Astrocyte (in vitro differentiated cells and primary cell): ENCODE measurements around the gene ZGRF1. TPM values are rescaled to one million over a fixed set of nuclear protein-coding genes. Genes with fewer than 3 reads are reported as not detected.

Experiments
- DNase-seq: peaks from one replicate; pipeline ENCODE4 v3.0.0-alpha.2; 2010; ENCODE audit warnings: low read depth
- FAIRE-seq: peaks from 2 replicates; lab custom pipeline; 2011; peaks lifted over from hg19 to GRCh38; lab: Jason Lieb, UNC
- H2AFZ ChIP-seq: 2 replicates; pipeline ENCODE4 v1.6.0; 2012; ENCODE audit warnings: low read depth, low read length, inconsistent platforms
- H3K27ac ChIP-seq: 2 replicates; pipeline ENCODE4 v1.5.1; 2011; ENCODE audit warnings: low read depth, low read length, inconsistent platforms
- H3K27me3 ChIP-seq: 2 replicates; pipeline ENCODE4 v1.6.0; 2011; ENCODE audit warnings: low read length, inconsistent platforms; ENCODE audit not compliant: insufficient read depth
- H3K36me3 ChIP-seq: 2 replicates; pipeline ENCODE4 v1.5.1; 2011; ENCODE audit warnings: low read length, inconsistent platforms; ENCODE audit not compliant: insufficient read depth
- H3K4me1 ChIP-seq: 2 replicates; pipeline ENCODE4 v1.5.1; 2011; ENCODE audit warnings: low read length, inconsistent platforms; ENCODE audit not compliant: insufficient read depth
- H3K4me2 ChIP-seq: 2 replicates; pipeline ENCODE4 v1.6.0; 2012; ENCODE audit warnings: low read length, inconsistent platforms
- H3K4me3 ChIP-seq: 2 replicates; pipeline ENCODE4 v1.5.1; 2011; ENCODE audit warnings: low read depth, mild to moderate bottlenecking, low read length, inconsistent platforms; ENCODE audit not compliant: insufficient read depth
- H3K79me2 ChIP-seq: 2 replicates; pipeline ENCODE4 v1.6.0; 2012; ENCODE audit warnings: mild to moderate bottlenecking, low read length, inconsistent platforms; ENCODE audit not compliant: insufficient read depth
- H3K9ac ChIP-seq: 2 replicates; pipeline ENCODE4 v1.6.0; 2012; ENCODE audit warnings: mild to moderate bottlenecking, low read length, inconsistent platforms
- H3K9me3 ChIP-seq: 2 replicates; pipeline ENCODE4 v1.5.1; 2012; ENCODE audit warnings: low read depth, mild to moderate bottlenecking, low read length, inconsistent platforms; ENCODE audit not compliant: insufficient read depth
- H4K20me1 ChIP-seq: 2 replicates; pipeline ENCODE4 v1.6.0; 2012; ENCODE audit warnings: low read length, inconsistent platforms; ENCODE audit not compliant: insufficient read depth
- H3K27ac Mint-ChIP-seq: one replicate; pipeline ENCODE4 v1.8.0; 2021; ENCODE audit warnings: mild to moderate bottlenecking, mixed read lengths; ENCODE audit not compliant: unreplicated experiment
- H3K27me3 Mint-ChIP-seq: one replicate; pipeline ENCODE4 v1.8.0; 2021; ENCODE audit warnings: low read depth, mixed read lengths; ENCODE audit not compliant: unreplicated experiment
- H3K36me3 Mint-ChIP-seq: one replicate; pipeline ENCODE4 v1.8.0; 2021; ENCODE audit warnings: low read depth, mixed read lengths; ENCODE audit not compliant: unreplicated experiment
- H3K4me1 Mint-ChIP-seq: one replicate; pipeline ENCODE4 v1.8.0; 2021; ENCODE audit warnings: low read depth, mixed read lengths; ENCODE audit not compliant: unreplicated experiment
- H3K4me3 Mint-ChIP-seq: one replicate; pipeline ENCODE4 v1.8.0; 2021; ENCODE audit warnings: mild to moderate bottlenecking, moderate library complexity, mixed read lengths; ENCODE audit not compliant: unreplicated experiment
- H3K9me3 Mint-ChIP-seq: one replicate; pipeline ENCODE4 v1.8.0; 2021; ENCODE audit warnings: mild to moderate bottlenecking, mixed read lengths; ENCODE audit not compliant: unreplicated experiment
- CTCF ChIP-seq: IDR thresholded peaks from 2 replicates; pipeline ENCODE4 v1.5.1; 2011; ENCODE audit warnings: low read depth, mild to moderate bottlenecking, inconsistent platforms, low read length, moderate library complexity; ENCODE audit not compliant: insufficient read depth
- EZH2 ChIP-seq: IDR thresholded peaks from 2 replicates; pipeline ENCODE4 v1.6.1; 2012; ENCODE audit warnings: mild to moderate bottlenecking, low read length, inconsistent platforms; ENCODE audit not compliant: insufficient read depth
- total RNA-seq: library from RNA; stranded (reverse); gene quantifications from 2 replicates; pipeline ENCODE4 v1.2.1, GENCODE V29; 2021

ZGRF1 gene
- total RNA-seq, 1 donor from 2014 or later, result 5.2 TPM

DNA sequence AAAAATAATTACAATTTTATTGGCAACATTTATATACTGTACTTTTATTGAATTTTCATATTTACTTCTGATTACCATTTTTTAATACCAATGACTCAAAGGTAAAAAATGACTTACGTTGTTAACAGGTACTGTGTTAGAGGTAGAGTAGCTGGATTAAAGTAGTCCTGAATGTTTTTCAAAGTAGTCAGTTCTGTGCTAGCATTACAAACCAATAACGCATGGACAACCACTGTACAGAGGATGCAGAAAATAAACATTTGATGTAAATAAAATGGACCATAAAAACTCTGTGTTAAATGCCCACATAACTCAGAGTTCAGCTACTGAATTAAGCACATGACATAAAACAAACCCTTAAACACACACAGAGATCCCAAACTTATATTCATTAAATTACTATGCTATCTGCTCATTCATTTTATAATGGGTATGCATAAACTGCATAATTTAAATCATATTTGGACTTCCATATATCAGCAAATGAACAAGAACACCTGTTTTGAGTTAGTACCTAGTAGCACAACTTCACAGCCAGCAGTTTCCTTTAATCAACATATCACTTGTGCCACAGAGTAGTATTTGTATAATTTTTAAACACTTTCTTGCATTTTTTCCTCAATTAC lies 74.3 kb downstream of the ZGRF1 start:
- Histone ChIP-seq H2AFZ (no peak overlapping the region), H3K27ac (no peak overlapping the region), H3K27me3 (no peaks in the 10 kb centered on the region), H3K4me3 (no peak overlapping the region), H3K9me3 (no peaks in the 10 kb centered on the region), H3K9ac (no peak overlapping the region), H3K79me2 (no peaks in the 10 kb centered on the region), H3K4me1 (no peaks in the 10 kb centered on the region), H4K20me1 (no peaks in the 10 kb centered on the region), H3K4me2 (no peak overlapping the region), H3K36me3 (no peaks in the 10 kb centered on the region)
- no peaks in the 10 kb centered on the region for H3K36me3 Mint-ChIP-seq
- no peak for FAIRE-seq
- no peak for TF ChIP-seq CTCF
- TF ChIP-seq EZH2, result no peak
- H3K9me3 Mint-ChIP-seq, result no peaks in the 10 kb centered on the region
- H3K27ac Mint-ChIP-seq, result no peak overlapping the region
- H3K4me1 Mint-ChIP-seq, result no peaks in the 10 kb centered on the region
- no peak for DNase-seq
- no peaks in the 10 kb centered on the region for H3K27me3 Mint-ChIP-seq
- H3K4me3 Mint-ChIP-seq, result no peak overlapping the region

GRCh38 chr4:112560084-112560483 lies 76.6 kb downstream of the ZGRF1 start:
- no peaks in the 10 kb centered on the region for H3K36me3 ChIP-seq
- H3K4me3 Mint-ChIP-seq, result no peak overlapping the region
- H3K4me3 ChIP-seq, result no peak overlapping the region
- no peaks in the 10 kb centered on the region for H3K4me1 Mint-ChIP-seq
- DNase-seq (no peak), FAIRE-seq (peak; percentile 67)
- H3K27me3 ChIP-seq, result no peaks in the 10 kb centered on the region
- H3K4me2 ChIP-seq, result no peak overlapping the region
- no peak overlapping the region for H2AFZ ChIP-seq
- H3K36me3 Mint-ChIP-seq, result no peaks in the 10 kb centered on the region
- H3K4me1 ChIP-seq, result no peaks in the 10 kb centered on the region
- H3K79me2 ChIP-seq, result no peaks in the 10 kb centered on the region
- H3K27me3 Mint-ChIP-seq, result no peaks in the 10 kb centered on the region
- no peak overlapping the region for H3K27ac Mint-ChIP-seq
- H3K9me3 ChIP-seq, result no peaks in the 10 kb centered on the region
- H3K27ac ChIP-seq, result no peak overlapping the region
- TF ChIP-seq CTCF (no peak), EZH2 (no peak)
- no peaks in the 10 kb centered on the region for H3K9me3 Mint-ChIP-seq
- no peaks in the 10 kb centered on the region for H4K20me1 ChIP-seq
- no peak overlapping the region for H3K9ac ChIP-seq

DNA sequence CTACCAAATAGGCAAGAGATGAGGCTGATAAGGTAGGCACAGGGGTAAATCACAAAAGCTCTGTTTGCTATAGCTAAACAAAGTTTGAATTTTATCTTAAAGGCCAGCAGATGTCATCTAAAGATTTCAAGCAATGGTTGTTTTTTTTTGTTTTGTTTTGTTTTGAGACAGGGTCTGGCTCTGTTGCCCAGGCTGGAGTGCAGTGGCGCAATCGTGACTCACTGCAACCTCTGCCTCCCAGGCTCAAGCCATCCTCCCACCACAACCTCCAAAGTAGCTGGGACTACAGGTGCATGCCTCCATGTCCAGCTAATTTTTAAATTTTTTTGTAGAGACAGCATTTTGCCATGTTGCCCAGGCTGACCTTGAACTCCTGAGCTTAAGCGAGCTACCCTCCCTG lies 77.7 kb downstream of the ZGRF1 start:
- Mint-ChIP-seq H3K27me3 (no peaks in the 10 kb centered on the region), H3K4me3 (no peak overlapping the region), H3K4me1 (no peaks in the 10 kb centered on the region), H3K36me3 (no peaks in the 10 kb centered on the region), H3K27ac (no peak overlapping the region), H3K9me3 (no peaks in the 10 kb centered on the region)
- Histone ChIP-seq H3K4me1 (no peaks in the 10 kb centered on the region), H3K79me2 (no peaks in the 10 kb centered on the region), H3K9ac (no peak overlapping the region), H3K4me2 (no peak overlapping the region), H3K27ac (no peak overlapping the region), H3K27me3 (no peaks in the 10 kb centered on the region), H3K36me3 (no peaks in the 10 kb centered on the region), H3K4me3 (no peak overlapping the region), H2AFZ (no peak overlapping the region), H4K20me1 (no peaks in the 10 kb centered on the region), H3K9me3 (no peaks in the 10 kb centered on the region)
- no peak for DNase-seq
- FAIRE-seq, result no peak
- no peak for TF ChIP-seq EZH2
- TF ChIP-seq CTCF, result no peak
